HEK293T (cell line): ENCODE measurements around the gene CADPS.

Experiments used
- ARNT ChIP-seq: fragments of 450-650 bp; IDR thresholded peaks from 2 replicates; pipeline ENCODE4 v1.6.1; 2017; ENCODE audit warnings: mild to moderate bottlenecking
- BHLHE40 ChIP-seq: fragments of 450-650 bp; IDR thresholded peaks from 2 replicates; pipeline ENCODE4 v1.6.1; 2016; ENCODE audit warnings: mild to moderate bottlenecking, moderate library complexity, borderline replicate concordance
- CTBP1 ChIP-seq: fragments of 450-650 bp; IDR thresholded peaks from 2 replicates; pipeline ENCODE4 v1.6.1; 2016; ENCODE audit warnings: borderline replicate concordance
- FOXA1 ChIP-seq: fragments of 450-650 bp; IDR thresholded peaks from 2 replicates; pipeline ENCODE4 v1.6.1; 2016; ENCODE audit warnings: mild to moderate bottlenecking
- FOXK2 ChIP-seq: fragments of 450-650 bp; IDR thresholded peaks from 2 replicates; pipeline ENCODE4 v1.6.1; 2016; ENCODE audit warnings: mild to moderate bottlenecking
- FOXM1 ChIP-seq: fragments of 450-650 bp; IDR thresholded peaks from 2 replicates; pipeline ENCODE4 v1.6.1; 2017; ENCODE audit warnings: mild to moderate bottlenecking, borderline replicate concordance
- HDGF ChIP-seq: fragments of 450-650 bp; IDR thresholded peaks from 2 replicates; pipeline ENCODE4 v1.6.1; 2017; ENCODE audit warnings: antibody characterized with exemption, borderline replicate concordance
- LEF1 ChIP-seq: fragments of 450-650 bp; IDR thresholded peaks from 2 replicates; pipeline ENCODE4 v1.6.1; 2017; ENCODE audit warnings: mild to moderate bottlenecking, borderline replicate concordance
- NFRKB ChIP-seq: fragments of 450-650 bp; IDR thresholded peaks from 2 replicates; pipeline ENCODE4 v1.6.1; 2016; ENCODE audit warnings: mild to moderate bottlenecking, moderate library complexity
- PKNOX1 ChIP-seq: fragments of 450-650 bp; IDR thresholded peaks from 2 replicates; pipeline ENCODE4 v1.6.1; 2016
- SP1 ChIP-seq: fragments of 450-650 bp; IDR thresholded peaks from 2 replicates; pipeline ENCODE4 v1.6.1; 2017
- SUZ12 ChIP-seq: fragments of 450-650 bp; IDR thresholded peaks from 2 replicates; pipeline ENCODE4 v1.6.1; 2016; ENCODE audit warnings: mild to moderate bottlenecking
- TARDBP ChIP-seq: fragments of 450-650 bp; IDR thresholded peaks from 2 replicates; pipeline ENCODE4 v1.6.1; 2016
- ZNF384 ChIP-seq: fragments of 450-650 bp; IDR thresholded peaks from 2 replicates; pipeline ENCODE4 v1.6.1; 2016

- no peak for TF ChIP-seq LEF1
- TF ChIP-seq CTBP1: no peak
- TF ChIP-seq SUZ12: no peak
- TF ChIP-seq SP1: no peak
- TF ChIP-seq ZNF384: no peak
- no peak for TF ChIP-seq FOXK2
- no peak for TF ChIP-seq FOXM1
- TF ChIP-seq FOXA1: no peak
- no peak for TF ChIP-seq HDGF
- TF ChIP-seq ARNT: no peak
- TF ChIP-seq NFRKB: no peak
- no peak for TF ChIP-seq PKNOX1
- TF ChIP-seq BHLHE40: no peak
- TF ChIP-seq TARDBP: no peak
Observed at GRCh38 chr3:62882676-62883200, 7.5 kb upstream of the CADPS start.
